Astrocyte of the hippocampus (primary cell): Measurements from ENCODE around the gene OR4N2.
"Not testable (repeated sequence)": the region's sequence is repeated elsewhere in the genome, so short reads cannot be mapped to it uniquely, and the experiment has no call there.

Experiments used
- DNase-seq: peaks from one replicate; pipeline ENCODE4 v3.0.0; 2011; ENCODE audit warnings: low read depth, low spot score

Gene OR4N2, protein sequence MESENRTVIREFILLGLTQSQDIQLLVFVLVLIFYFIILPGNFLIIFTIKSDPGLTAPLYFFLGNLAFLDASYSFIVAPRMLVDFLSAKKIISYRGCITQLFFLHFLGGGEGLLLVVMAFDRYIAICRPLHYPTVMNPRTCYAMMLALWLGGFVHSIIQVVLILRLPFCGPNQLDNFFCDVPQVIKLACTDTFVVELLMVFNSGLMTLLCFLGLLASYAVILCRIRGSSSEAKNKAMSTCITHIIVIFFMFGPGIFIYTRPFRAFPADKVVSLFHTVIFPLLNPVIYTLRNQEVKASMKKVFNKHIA

DNA sequence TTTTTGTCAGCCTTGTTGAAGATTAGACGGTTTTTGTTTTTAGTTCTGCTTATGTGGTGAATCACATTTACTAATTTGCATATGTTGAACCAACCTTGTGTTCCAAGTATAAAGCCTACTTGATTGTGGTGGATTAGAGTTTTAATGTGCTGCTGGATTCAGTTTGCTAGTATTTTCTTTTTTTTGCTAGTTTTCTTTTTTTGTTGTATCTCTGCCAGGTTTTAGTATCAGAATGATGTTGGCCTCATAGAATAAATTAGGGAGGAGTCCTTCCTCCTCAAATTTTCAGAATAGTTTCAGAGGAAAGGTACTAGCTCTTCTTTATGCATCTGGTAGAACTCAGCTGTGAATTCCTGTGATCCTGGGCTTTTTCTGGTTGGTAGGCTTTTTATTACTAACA is at the start of gene OR4N2:
OR4N2 (plus strand) TSS at position 301 of the 400 bp plus-strand sequence. CDS start 23,679 bp downstream, outside the sequence.
- not testable (repeated sequence) for DNase-seq

DNA sequence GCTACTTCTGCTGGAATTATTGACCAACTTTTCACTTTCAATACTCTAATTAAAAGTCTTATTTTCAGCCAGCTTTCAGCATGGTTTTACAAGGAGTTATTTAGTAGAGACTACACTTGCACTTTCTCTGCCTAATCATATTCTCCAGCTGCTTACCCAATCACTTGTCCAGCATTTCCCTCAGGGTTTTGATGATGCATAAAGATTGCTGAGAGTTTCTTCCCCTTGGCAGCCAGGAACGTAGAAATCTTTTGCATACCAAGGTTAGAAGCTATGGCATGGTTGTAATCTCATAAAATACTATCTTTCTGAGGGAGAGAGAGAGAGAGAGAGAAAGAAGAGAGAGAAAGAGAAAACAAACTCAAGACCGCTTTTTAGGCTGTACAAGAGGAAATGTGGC is 49.4 kb upstream of the OR4N2 start:
- no peak for DNase-seq

DNA sequence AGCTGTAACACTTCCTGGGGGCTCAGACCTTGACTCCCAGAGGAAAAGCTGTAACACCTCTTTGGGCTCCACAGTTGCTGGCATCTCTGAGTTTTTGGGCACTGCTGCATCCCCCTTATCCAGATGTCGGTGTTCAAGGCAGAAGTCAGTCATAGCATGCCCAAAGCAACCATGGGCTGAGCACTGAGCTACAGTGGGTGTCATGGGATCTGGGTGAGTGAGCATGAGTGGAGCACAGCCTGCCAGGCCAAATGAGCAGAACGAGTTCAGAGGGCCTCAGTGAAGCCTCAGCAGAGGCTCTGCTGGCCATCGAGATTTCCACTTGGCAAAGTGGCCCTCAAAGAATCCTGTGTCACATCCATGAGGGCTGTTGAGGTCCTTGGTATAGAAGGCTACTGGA is 32.1 kb upstream of the OR4N2 start:
- not testable (repeated sequence) for DNase-seq

DNA sequence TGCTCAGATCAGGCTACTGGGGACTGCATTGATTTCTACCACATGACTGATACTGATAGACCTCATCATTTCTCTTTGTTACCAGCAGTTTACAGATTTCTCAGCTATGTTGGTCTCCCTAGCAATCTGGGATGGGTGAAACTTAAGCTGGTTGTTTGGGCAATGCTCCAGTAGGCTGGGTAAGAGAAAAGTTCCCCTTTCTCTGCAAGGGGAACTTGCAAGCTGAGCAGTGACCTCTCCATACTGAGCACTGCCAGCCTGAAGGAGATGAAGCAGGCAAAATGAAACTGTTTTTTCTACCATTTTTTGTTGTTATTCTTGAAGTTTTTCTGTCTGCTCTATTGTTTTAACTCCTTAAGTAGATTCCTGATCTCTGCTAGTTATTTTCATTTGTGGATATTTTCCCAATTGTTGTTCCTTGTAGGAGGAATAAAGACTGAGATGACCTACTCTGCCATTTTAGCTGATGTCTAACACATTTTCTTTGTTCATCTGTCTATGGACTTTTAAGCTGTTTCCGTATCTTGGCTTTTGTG is 31.6 kb upstream of the OR4N2 start:
- DNase-seq: no peak

DNA sequence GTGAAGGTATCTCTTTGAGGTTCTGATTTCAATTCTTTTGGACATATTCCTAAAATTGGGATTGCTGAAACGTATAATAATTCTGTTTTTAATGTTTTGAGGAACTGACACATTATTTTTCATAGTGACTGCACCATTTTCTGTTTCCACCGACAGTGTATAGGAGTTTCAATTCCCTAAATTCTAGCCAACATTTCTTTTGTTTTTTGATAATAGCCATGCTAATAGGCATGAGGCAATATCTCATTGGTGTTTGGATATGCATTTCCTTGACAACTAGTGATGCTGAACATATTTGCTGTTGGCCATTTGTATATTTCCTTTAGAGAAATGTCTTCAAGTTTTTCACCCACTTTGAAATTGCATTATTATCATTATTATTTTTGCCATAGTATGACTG is 31.1 kb upstream of the OR4N2 start:
- not testable (repeated sequence) for DNase-seq

DNA sequence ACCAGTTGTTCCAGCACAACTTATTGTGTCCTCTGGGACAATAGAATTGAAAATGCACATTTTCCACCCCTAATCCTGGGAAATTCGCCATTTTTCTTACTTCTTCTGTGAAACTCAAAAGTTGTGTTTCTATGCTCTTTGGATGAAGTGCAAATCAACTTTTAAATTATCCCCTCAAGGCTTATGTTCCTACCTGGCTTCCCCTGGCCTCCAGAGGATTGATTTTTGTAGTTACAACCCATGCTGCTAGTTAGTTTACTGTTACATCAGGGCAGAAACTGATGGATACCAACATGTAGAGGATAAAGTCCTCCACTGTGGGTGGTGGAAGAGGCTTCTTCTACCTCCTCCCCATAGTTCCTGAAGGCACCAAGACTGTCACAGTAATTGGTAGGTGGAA is 30.4 kb upstream of the OR4N2 start, which contains the start of gene OR4M1:
OR4M1 (plus strand) TSS at position 301 of the 400 bp plus-strand sequence. CDS start 6,819 bp downstream, outside the sequence.
- DNase-seq: not testable (repeated sequence)

DNA sequence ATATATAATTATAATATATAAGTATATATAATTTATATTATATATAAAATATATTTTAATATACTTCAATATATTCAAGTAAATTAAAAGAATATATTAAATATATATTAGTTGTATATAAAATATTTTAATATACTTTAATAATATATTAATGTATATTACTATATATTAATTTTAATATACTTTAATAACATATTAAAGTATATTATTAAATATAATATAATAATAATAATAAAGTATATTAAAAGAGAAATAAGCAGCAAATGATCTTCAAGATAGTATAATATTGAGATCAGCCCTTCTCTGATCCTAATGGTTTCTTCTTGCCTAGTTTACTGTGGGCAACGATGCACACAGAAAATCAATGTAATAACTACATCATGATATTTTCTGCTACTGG is 28.0 kb upstream of the OR4N2 start:
- no peak for DNase-seq

DNA sequence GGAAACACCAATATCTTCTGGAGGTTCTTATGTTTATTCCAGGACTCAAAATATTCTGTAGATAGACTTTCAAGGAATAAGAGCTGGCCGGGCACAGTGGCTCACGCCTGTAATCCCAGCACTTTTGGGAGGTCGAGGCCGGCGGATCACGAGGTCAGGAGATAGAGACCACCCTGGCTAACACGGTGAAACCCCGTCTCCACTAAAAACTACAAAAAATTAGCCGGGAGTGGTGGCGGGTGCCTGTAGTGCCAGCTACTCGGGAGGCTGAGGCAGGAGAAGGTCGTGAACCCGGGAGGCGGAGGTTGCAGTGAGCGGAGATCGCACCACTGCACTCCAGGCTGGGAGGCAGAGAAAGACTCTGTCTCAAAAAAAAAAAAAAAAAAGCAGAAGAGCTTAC is 17.7 kb upstream of the OR4N2 start:
- not testable (repeated sequence) for DNase-seq

DNA sequence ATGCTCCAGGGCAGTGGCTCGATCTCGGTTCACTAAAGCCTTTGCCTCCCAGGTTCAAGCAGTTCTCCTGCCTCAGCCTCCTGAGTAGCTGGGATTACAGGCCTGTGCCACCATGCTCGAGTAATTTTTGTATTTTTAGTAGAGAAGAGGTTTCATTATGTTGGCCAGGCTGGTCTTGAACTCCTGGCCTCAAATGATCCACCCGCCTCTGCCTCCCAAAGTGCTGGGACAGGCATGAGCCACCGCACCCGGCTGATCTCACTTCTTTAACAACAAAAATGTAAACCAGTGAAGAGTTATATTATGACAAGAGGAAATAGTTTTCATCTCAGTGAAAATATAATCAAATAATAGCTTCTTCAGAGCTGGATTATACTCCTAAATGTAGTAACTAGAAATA is 16.3 kb upstream of the OR4N2 start:
- DNase-seq: not testable (repeated sequence)

DNA sequence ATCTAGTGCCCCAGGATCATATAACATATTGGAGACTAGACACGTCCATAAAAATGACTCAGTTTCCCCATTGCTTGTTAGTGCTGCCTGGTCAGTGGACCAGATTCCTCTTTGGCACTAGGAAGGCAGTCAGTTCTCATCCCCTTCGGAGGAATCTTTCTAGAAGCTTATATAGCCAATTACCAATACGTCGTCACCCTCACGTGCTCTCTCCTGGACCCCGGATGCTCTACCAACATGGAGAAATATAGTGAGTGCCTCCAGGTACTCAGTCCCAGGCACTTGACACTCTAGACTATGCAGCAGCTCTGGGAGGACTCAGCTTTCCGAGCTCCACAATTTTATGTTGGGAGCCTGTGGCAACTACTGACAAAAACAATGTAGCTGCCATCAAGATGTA is 15.4 kb upstream of the OR4N2 start:
- not testable (repeated sequence) for DNase-seq

DNA sequence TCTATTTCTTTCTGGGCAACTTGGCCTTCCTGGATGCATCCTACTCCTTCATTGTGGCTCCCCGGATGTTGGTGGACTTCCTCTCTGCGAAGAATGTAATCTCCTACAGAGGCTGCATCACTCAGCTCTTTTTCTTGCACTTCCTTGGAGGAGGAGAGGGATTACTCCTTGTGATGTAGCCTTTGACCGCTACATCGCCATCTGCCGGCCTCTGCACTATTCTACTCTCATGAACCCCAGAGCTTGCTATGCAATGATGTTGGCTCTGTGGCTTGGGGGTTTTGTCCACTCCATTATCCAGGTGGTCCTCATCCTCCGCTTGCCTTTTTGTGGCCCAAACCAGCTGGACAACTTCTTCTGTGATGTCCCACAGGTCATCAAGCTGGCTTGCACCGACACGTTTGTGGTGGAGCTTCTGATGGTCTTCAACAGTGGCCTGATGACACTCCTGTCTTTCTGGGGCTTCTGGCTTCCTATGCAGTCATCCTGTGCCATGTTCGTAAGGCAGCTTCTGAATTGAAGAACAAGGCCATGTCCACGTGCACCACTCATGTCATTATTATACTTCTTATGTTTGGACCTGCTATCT is 7.0 kb upstream of the OR4N2 start:
- DNase-seq: not testable (repeated sequence)

DNA sequence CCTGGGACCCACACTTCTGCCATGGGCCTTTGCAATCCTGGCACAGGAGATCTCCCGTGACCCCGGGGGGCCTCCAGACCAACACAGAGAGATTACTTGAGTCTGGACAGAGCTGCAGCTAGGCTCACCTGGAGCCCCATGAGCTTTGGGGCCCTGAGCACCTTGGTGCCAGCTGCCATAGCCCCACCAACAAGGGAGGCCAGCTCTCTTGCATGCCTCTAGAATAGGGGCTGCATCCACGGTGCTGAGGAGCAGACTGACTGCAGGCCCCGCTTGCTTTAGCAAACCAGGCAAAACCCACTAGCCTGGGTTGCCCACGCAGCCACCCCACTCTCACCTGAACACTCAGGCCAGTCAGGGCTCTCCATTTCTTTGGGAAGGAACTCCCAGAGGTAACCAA is 3.7 kb upstream of the OR4N2 start:
- no peak for DNase-seq

DNA sequence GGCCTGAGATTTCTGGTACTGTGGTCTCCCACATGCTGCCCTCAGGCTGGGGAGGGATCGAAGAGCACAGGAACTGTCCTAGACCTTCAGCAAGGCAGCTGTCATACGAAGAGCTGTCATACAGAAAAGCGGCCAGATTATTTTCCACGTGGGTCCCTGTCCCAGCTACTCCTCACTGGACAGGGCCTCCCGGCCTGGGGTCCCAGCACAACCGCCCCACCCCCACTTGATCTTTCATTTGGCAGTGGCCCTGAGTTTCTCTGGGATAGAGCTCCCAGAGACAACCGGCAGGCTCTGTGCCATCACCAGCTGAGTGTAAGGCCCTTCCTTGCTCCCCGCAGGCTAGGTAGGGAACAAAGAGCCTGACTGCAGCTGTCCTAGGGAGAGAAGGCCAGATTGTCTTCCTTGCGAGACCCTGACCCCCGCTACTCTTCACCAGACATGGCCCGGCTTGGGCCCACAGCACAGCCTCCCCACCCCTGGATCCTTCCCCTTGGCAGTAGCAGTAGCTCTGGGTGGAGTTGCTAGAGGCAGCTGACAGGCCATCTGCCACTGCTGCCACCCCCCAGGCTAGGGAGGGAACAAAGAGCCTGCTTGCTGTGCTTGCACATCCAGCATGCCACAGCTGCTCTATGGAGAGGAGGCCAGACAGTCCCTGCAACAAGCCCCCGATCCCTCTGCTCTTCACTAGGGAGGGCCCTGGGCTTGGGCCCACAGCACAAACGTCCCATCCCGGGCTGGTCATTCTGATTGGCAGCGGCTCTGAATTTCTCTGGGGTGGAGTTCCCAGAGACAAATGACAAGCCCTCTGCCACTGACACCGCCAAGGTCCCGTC is 3.1 kb upstream of the OR4N2 start:
- no peak for DNase-seq

DNA sequence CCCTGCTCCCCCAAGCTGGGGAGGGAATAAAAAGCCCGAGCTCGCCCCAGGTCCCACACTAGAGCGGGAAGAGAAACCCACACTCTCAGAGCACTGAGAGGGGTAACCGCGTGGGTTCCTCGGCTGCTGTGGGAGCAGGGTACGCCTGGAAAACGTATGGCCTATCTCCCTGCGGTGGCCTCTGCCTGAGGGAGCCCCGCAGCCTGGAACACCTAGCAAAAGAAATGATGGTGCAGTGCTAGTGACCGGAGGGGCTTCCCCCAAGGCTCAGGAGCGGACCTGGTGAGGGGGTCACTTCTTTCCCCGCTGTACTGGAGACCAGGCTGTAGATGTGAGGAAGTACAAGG is 2.5 kb upstream of the OR4N2 start:
- no peak for DNase-seq

DNA sequence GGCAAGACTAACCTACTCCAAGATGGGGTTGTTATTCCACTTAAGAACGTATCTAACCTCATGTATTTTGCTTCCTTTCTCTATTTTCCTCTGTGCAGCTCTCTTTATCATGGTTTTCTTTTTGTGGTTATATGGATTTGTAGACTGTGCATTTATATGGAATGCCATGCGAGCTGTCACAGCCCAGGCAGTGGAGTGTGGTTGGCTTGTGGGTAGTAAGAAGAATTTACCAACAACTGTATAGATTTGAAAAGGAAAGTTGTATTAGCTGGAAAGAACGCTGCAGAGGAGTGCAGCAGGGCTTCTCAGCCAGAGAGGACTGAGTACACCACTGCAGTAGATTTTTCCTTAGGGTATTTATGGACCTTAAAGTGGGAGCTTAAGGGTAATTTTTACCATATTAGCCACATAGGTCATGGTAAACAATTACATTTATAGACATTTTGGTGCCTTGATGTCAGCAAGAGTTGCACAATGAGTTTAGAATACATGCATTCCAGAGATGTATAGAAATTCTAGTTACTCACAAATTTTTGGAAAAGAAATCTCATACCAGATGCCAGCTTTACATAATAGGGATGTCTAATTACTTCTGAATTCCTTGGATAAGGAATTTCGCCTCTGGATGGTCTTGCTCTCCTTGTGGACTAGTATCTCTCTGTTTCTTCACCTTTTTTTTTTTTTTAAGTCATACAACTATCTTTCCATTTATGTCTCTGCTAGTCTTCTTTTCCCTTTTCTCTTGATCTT is 9.8 kb downstream of the OR4N2 start:
- DNase-seq: not testable (repeated sequence)

DNA sequence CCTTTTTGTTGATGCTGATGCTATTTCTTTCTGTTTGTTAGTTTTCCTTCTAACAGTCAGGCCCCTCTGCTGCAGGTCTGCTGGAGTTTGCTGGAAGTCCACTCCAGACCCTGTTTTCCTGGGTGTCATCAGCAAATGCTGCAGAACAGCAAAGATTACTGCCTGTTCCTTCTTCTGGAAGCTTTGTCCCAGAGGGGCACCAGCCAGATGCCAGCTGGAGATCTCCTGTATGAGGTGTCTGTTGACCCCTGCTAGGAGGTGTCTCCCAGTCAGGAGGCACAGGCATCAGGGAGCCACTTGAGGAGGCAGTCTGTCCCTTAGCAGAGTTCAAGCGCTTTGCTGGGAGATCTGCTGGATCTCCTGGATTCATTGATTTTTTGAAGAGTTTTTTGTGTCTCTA is 16.3 kb downstream of the OR4N2 start:
- not testable (repeated sequence) for DNase-seq

DNA sequence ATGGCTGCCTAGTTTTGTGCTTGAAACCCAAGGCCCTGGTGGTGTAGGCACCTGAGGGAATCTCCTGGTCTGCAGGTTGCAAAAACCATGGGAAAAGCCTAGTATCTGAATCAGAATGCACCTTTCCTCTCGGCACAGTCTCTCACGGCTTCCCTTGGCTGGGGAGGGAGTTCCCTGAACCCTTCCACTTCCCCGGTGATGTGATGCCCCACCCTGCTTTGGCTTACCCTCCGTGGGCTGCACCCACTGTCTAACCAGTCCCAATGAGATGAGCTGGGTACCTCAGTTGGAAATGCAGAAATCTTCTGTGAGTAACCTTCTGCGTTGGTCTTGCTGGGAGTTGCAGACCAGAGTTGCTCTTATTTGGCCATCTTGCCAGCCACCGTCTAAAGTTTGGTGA is 17.4 kb downstream of the OR4N2 start:
- not testable (repeated sequence) for DNase-seq

DNA sequence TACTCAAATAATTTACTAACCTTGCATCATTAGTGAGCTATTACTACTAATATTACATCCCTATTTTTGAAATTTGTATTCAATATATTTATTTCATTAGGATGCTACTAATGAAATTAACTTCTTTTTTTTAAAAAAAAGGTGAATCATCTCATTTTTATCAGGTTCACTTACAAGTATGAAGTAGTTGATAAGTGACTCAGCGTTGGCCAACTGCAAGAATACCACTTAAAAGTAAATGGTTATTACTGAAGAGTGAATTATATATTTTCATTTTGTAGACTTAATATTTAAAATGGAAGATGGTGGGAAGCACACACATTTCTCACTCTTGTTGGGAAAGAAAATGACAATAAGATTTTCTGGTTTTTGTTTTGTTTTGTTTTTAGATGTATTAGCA is 19.6 kb downstream of the OR4N2 start:
- DNase-seq: no peak

DNA sequence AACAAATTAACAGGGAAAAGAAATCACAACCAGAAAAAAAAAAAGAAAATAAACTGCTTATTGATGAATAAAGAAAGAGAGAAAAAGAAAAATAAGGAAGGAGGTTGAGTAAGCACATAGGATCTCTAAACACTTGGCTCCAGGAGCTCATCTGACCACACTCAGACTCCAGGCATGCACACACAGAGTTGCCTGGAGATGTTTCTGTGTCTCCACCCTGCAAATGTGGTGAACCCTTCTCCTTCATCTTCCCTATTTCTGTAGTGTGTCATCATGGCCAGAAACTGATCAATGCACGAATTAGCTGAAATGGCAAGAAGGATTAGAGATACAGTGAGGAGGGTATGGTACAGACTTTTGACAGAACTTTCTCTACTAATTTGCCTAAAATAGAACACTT is 20.2 kb downstream of the OR4N2 start:
- DNase-seq: no peak

DNA sequence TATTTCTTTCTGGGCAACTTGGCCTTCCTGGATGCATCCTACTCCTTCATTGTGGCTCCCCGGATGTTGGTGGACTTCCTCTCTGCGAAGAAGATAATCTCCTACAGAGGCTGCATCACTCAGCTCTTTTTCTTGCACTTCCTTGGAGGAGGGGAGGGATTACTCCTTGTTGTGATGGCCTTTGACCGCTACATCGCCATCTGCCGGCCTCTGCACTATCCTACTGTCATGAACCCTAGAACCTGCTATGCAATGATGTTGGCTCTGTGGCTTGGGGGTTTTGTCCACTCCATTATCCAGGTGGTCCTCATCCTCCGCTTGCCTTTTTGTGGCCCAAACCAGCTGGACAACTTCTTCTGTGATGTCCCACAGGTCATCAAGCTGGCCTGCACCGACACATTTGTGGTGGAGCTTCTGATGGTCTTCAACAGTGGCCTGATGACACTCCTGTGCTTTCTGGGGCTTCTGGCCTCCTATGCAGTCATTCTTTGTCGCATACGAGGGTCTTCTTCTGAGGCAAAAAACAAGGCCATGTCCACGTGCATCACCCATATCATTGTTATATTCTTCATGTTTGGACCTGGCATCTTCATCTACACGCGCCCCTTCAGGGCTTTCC is 24.2 kb downstream of the OR4N2 start:
- not testable (repeated sequence) for DNase-seq

DNA sequence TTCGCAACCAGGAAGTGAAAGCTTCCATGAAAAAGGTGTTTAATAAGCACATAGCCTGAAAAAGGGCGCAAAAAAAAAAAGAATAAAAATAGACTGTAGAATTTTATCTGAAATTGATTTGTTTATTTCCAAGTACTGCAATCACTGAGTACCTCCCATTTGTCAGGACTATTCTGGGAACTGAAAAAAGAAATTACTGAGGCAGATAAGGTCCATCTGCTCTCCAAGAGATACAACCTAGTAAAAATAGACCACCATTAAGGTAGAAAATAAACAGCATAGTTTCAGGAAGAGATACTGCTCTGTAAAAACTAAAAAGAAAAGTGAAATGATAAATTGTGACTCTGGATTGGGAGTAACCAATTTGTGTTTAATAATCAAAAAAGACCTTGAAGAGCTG is 24.7 kb downstream of the OR4N2 start:
- no peak for DNase-seq
